NB4 (cell line): Measurements from ENCODE around the gene SPRR2D.

ENCODE experiments used
- DNase-seq: peaks from one replicate; pipeline ENCODE4 v3.0.0; 2010; ENCODE audit warnings: low read depth
- H3K4me3 ChIP-seq: one replicate; pipeline ENCODE4 v1.5.1; 2011; ENCODE audit warnings: mild to moderate bottlenecking, low read depth, low read length, moderate library complexity
- CTCF ChIP-seq: IDR thresholded peaks from one replicate; pipeline ENCODE4 v1.5.1; 2012; ENCODE audit warnings: low read depth, low read length
- MAX ChIP-seq: IDR thresholded peaks from 2 replicates; pipeline ENCODE4 v1.6.1; 2011; ENCODE audit warnings: low read depth, low read length
- MYC ChIP-seq: IDR thresholded peaks from 2 replicates; pipeline ENCODE4 v1.6.1; 2011; ENCODE audit warnings: low read depth, low read length
- POLR2A ChIP-seq: IDR thresholded peaks from 2 replicates; pipeline ENCODE4 v1.6.1; 2011; ENCODE audit warnings: mild to moderate bottlenecking; ENCODE audit not compliant: insufficient read length; ENCODE audit errors: extremely low read depth

The SPRR2D gene

GRCh38 chr1:152998476-152998875 lies 42.4 kb downstream of the SPRR2D start:
- TF ChIP-seq MYC (no peak), POLR2A (no peak), MAX (no peak), CTCF (no peak)
- no peak for DNase-seq
- no peak overlapping the region for H3K4me3 ChIP-seq

GRCh38 chr1:152997901-152998300 lies 43.0 kb downstream of the SPRR2D start:
- TF ChIP-seq MYC (no peak), MAX (no peak), POLR2A (no peak)
- no peak for DNase-seq
- H3K4me3 ChIP-seq: no peak overlapping the region

GRCh38 chr1:152996633-152997400 lies 44.1 kb downstream of the SPRR2D start:
- no peak for DNase-seq
- TF ChIP-seq POLR2A (no peak), MYC (no peak), MAX (no peak), CTCF (no peak)
- no peak overlapping the region for H3K4me3 ChIP-seq

GRCh38 chr1:152995842-152996241 lies 45.1 kb downstream of the SPRR2D start:
- DNase-seq: no peak
- TF ChIP-seq POLR2A: no peak
- TF ChIP-seq MYC: no peak
- no peak for TF ChIP-seq CTCF
- no peak for TF ChIP-seq MAX
- no peak overlapping the region for H3K4me3 ChIP-seq

GRCh38 chr1:152993186-152993585 lies 47.7 kb downstream of the SPRR2D start:
- no peak for DNase-seq
- no peak for TF ChIP-seq MAX
- no peak for TF ChIP-seq MYC
- TF ChIP-seq CTCF: no peak
- no peak for TF ChIP-seq POLR2A

More at GRCh38 chr1:152993186-152993585, 47.7 kb downstream of the SPRR2D start:
- no peak overlapping the region for H3K4me3 ChIP-seq
